ENCODE measurements around the gene HNRNPLL. TPM values are rescaled to one million over a fixed set of nuclear protein-coding genes. Genes with fewer than 3 reads are reported as not detected.
"Not testable (repeated sequence)": the region's sequence is repeated elsewhere in the genome, so short reads cannot be mapped to it uniquely, and the experiment has no call there.

Gene HNRNPLL
- total RNA-seq, 1 donor from 2014 or later: 39.0 TPM

DNA sequence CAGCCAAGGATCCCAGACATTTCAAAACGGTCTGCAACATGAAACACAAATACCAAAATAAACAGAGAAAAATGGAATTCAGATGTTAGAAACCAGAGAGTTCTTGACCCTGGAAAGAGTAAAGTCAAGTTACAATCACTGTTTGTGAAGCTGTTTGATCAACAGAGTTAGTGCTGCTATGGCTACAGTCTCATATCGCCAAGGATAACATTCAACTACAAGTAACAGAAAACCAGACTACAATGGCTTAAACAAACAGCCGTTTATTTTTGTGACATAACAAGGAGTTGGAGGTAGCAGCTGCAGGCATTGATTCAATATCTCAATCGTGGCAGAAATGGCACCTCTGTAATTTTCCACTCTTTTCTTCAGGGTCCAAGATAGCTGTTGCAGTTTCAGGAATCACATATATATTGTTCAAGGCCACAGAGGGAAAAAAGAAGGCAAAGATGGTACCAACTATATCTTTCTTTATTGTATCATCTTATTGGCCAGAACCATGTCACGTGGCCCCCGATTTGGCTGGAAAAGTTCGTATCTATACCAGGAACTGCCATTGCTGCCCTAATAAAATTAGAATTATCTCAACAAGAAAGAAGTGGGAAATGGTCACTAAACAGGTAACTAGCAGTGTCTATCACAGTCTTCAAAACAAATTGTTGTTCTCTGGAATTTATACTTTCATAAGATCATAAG is 17.7 kb upstream of the HNRNPLL start:
- no peak for DNase-seq (ENCODE audit: low spot score)

- DNase-seq (ENCODE audit: low spot score): no peak
These were observed 16.9 kb upstream of the HNRNPLL start for GRCh38 chr2:38619458-38620164.

- DNase-seq (ENCODE audit: low spot score): no peak
These were observed 14.6 kb upstream of the HNRNPLL start for GRCh38 chr2:38617301-38617700.

DNA sequence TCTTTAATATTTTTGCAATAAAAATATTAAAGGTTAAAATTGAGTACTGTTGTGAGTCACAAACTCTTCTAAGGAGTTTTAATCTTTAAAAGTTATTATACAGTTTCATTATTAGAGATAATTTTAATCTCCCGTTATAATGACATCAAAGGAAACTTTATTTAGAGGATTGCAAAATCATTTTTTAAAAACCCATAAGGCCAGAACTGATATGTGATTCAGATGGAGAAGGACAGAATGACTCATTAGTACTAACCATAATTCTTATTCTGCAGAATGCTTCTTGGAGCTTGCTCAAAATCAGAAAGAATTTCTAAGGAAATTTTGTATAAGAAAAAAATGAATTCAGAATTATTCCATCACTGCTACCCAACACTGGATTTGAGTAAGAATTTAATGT is 12.5 kb upstream of the HNRNPLL start:
- no peak for DNase-seq (ENCODE audit: low spot score)

- DNase-seq (ENCODE audit: low spot score): no peak
These were observed 11.1 kb upstream of the HNRNPLL start for GRCh38 chr2:38613849-38614213.

GRCh38 chr2:38613126-38613848 is 10.6 kb upstream of the HNRNPLL start:
- no peak for DNase-seq (ENCODE audit: low spot score)

GRCh38 chr2:38610851-38611801 is 8.4 kb upstream of the HNRNPLL start:
- DNase-seq (ENCODE audit: low spot score): no peak

GRCh38 chr2:38609246-38609645 is 6.5 kb upstream of the HNRNPLL start:
- DNase-seq (ENCODE audit: low spot score): not testable (repeated sequence)

DNA sequence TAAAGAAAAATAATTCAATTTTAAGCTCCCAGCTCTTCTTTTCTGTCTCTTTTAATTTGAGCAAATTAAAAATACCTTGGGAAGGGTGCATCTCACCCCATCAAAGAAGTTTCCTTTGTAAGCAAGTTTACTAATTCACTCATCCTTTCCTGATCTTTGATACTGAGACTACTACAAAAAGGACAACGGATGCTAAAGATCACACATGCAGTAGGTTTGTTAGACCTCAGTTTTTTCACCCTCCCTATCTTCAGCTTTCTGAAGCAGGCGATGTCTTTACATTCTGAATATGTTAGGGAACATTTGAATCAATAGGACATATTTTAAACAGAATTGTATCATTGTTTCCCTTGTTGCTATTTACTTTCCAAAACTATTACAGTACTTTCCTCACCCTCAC is 6.0 kb upstream of the HNRNPLL start:
- DNase-seq (ENCODE audit: low spot score): no peak

DNA sequence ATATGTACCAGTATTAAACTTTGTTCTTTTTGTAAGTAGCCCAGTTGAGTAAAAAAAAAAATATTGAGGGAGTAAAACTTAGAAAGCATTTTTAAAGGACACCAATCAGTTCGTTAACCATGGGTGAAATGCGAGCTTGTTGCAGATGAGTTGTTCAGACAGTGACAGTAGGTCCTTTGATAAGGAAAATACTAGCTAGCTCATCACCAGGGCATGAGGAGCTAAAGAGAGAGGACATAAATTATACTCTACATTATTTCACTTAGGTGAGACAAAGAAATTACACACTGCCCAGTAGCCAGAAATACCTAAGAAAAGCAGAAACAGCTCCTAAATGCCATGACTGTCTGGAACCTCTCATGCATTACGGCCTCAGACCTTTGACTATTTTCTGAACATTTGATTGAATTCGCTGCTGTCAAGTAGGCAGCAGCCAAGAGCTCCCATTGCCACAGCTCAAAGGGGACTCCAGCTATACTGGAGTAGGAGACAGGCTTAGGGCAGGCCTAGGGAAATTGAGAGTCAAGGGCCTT is 2.6 kb upstream of the HNRNPLL start:
- no peak for DNase-seq (ENCODE audit: low spot score)

GRCh38 chr2:38603402-38604290 is 918 bp upstream of the HNRNPLL start:
- no peak for DNase-seq (ENCODE audit: low spot score)

DNA sequence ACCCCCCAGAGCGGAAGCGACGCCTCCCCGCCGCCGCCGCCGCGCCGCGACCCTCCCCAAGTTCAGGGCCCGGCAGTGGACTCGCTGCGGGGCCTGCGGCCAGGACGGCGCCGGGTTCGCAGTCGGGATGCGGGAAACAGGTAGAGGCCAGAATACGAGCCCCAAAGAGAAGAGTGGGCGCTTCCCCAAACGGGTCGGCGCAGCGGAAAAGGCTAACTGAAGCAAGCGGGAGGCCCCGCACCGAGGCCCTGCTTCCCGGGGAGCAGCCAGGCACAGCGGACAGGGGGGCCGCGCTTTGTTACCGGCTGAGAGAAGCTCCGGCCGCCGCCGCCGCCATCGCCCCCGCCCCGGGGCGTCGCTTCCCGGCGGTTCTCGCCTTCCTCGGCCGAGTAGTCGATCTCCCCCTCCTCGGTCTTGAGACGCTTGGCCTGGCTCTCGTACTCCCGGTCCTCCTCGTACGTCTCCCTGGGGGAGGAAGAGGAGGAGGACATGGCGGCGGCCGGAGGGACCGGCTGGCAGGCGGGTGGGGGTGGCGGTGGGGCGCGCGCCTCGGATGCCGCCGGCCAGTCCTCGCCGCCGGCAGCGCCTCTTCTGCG is 494 bp downstream of the HNRNPLL start:
- no peak for DNase-seq (ENCODE audit: low spot score)

DNA sequence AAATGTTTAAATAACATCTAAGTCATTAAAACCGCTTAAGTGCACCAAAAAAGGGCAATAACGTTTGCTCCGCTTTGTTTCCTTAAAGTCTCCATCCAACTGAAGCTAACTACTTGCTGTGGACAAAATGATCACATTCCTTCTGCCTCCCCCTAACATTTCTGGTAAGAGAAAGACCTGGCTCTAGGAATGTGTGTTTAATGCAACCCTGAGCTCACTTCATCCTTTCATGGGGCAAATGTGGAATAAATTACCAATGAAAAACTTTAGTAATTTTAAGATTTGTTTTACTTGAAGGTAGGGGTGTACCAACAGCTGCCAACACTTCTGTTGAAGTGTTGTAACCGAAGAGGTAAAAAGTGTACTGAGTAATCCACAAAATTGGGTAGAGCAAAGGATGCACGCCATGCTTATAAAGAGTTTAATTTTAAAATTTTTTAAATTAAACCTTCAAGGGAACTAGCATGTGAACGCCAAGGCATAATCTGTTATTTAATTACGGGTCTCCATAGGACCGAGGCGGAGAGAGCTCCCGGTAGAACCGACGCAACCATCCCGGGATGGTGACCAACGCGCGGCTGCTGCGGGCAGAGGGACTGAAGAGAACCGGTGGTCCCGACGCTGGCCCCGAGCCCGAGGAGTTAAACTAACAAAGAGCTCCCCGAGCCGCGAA is 1.1 kb downstream of the HNRNPLL start:
- DNase-seq (ENCODE audit: low spot score): no peak

DNA sequence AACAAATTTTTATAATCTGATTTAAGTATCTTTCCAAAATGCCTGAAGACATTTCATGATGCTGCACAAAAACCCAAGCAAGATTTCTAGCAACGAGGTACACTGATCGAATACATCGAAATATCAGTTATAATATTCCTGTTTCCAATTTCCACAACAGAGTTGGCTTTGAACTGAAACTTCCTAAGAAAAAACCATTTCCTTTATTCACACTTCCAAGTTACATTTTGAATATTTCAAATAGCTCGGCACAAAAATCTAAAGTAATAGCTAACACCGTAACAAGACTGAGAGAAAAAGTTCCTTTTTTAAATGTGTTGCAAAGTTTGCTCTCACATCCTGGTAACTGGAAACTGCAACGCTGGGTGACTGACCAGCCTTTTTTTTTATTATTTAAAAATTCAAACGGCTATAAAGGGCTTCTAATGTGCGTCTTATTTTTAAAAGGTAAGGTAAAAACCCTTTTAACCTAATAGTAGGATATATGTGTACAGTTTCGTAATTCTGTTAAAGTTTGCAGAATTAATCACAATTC is 1.7 kb downstream of the HNRNPLL start:
- no peak for DNase-seq (ENCODE audit: low spot score)

DNA sequence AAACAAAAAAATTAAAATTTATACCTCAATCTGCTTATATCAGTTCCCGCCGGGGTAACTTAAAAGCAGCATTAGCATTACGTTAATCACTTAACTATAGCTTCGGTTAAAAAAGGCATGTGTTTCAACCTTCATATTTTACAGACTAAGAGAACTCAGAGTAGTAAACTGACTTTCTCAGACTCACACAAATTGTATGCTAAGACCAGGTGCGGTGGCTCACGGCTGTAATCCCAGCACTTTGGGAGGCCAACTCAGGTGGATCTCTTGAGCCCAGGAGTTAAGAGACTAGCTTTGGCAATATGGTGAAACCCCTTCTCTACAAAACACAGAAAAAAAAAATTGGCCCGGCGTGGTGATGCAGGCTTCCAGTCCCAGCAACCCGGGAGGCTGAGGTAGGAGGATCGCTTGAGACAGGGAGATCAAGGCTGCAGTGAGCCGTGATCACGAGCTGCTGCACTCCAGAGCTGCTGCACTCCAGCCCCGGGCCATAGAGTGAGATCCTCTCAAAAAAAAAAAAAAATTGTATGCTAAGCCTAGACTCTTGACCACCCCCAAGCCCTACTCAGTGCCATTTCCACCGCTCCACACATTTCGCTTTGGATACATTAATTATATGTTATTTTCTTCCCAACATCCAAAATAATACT is 2.4 kb downstream of the HNRNPLL start:
- DNase-seq (ENCODE audit: low spot score): no peak

GRCh38 chr2:38599706-38600105 is 3.0 kb downstream of the HNRNPLL start:
- no peak for DNase-seq (ENCODE audit: low spot score)

GRCh38 chr2:38598991-38599295 is 3.8 kb downstream of the HNRNPLL start:
- no peak for DNase-seq (ENCODE audit: low spot score)

Measured in mesenteric fat pad (tissue), 1 donor.